Neuronal stem cell (in vitro differentiated cells): ENCODE data around the gene CLCN4.

Source experiments
- DNase-seq: peaks from one replicate; pipeline ENCODE4 v3.0.0-alpha.2; 2013; ENCODE audit warnings: low spot score
- H2AFZ ChIP-seq: one replicate; pipeline ENCODE4 v1.6.1; 2013; ENCODE audit warnings: mild to moderate bottlenecking, low read length, inconsistent platforms
- H2AK5ac ChIP-seq: 2 replicates; pipeline ENCODE4 v1.6.1; 2013; ENCODE audit warnings: low read depth, mild to moderate bottlenecking, inconsistent platforms, low read length, moderate library complexity, mixed read lengths
- H2BK120ac ChIP-seq: 2 replicates; pipeline ENCODE4 v1.6.1; 2013; ENCODE audit warnings: low read depth, mild to moderate bottlenecking, inconsistent platforms, low read length, moderate library complexity, mixed read lengths
- H2BK12ac ChIP-seq: one replicate; pipeline ENCODE4 v1.6.1; 2013; ENCODE audit warnings: low read length, inconsistent platforms
- H2BK15ac ChIP-seq: 2 replicates; pipeline ENCODE4 v1.6.1; 2013; ENCODE audit warnings: mild to moderate bottlenecking, low read length, inconsistent platforms, mixed read lengths
- H2BK5ac ChIP-seq: one replicate; pipeline ENCODE4 v1.6.1; 2013; ENCODE audit warnings: inconsistent platforms, mild to moderate bottlenecking, low read length, moderate library complexity
- H3K14ac ChIP-seq: one replicate; pipeline ENCODE4 v1.6.1; 2013; ENCODE audit warnings: low read length, inconsistent platforms
- H3K18ac ChIP-seq: 2 replicates; pipeline ENCODE4 v1.6.1; 2013; ENCODE audit warnings: low read length, inconsistent platforms
- H3K23ac ChIP-seq: 2 replicates; pipeline ENCODE4 v1.6.1; 2013; ENCODE audit warnings: low read depth, mild to moderate bottlenecking, mixed read lengths, low read length, inconsistent platforms; ENCODE audit not compliant: poor library complexity
- H3K27ac ChIP-seq: replicated peaks from 3 replicates; pipeline ENCODE4 v1.5.1; 2013; ENCODE audit warnings: low read length, inconsistent platforms
- H3K27me3 ChIP-seq, 3 experiments: 2 replicates each; pipeline ENCODE4 v1.6.1; 2013; ENCODE audit warnings: low read length in 3 of 3, mild to moderate bottlenecking in 2 of 3, inconsistent platforms in 1 of 3, low read depth in 1 of 3, mixed read lengths in 1 of 3, moderate library complexity in 1 of 3; ENCODE audit not compliant: control insufficient read depth in 3 of 3, insufficient read depth in 3 of 3
- H3K36me3 ChIP-seq, 2 donors: replicated peaks in 1 of 2; 2 replicates each; pipeline ENCODE4 v1.6.1; 2013; ENCODE audit warnings: low read length in 2 of 2; ENCODE audit not compliant: control insufficient read depth in 2 of 2, insufficient read depth in 2 of 2
- H3K4ac ChIP-seq: 2 replicates; pipeline ENCODE4 v1.6.1; 2013; ENCODE audit warnings: inconsistent platforms, mild to moderate bottlenecking, low read length, moderate library complexity
- H3K4me1 ChIP-seq, 2 donors: 1 replicate in 1 of 2; 2 replicates in 1 of 2; pipeline ENCODE4 v1.6.1; 2013; ENCODE audit warnings: low read length in 2 of 2, low read depth in 1 of 2; ENCODE audit not compliant: control insufficient read depth in 2 of 2, insufficient read depth in 1 of 2
- H3K4me2 ChIP-seq: one replicate; pipeline ENCODE4 v1.6.1; 2013; ENCODE audit warnings: mild to moderate bottlenecking, low read length, inconsistent platforms; ENCODE audit not compliant: insufficient read depth, poor library complexity, severe bottlenecking
- H3K4me3 ChIP-seq, 2 donors: 2 replicates each; pipeline ENCODE4 v1.5.1; 2013; ENCODE audit warnings: low read length in 2 of 2, mild to moderate bottlenecking in 2 of 2, inconsistent platforms in 1 of 2, moderate library complexity in 1 of 2
- H3K79me1 ChIP-seq: one replicate; pipeline ENCODE4 v1.6.1; 2013; ENCODE audit warnings: low read depth, mild to moderate bottlenecking, inconsistent platforms, low read length, moderate library complexity
- H3K9ac ChIP-seq: one replicate; pipeline ENCODE4 v1.6.1; 2013; ENCODE audit warnings: mild to moderate bottlenecking, low read depth, low read length, inconsistent platforms; ENCODE audit not compliant: poor library complexity
- H3K9me3 ChIP-seq, 2 donors: replicated peaks in 1 of 2; 2 replicates each; pipeline versions ENCODE3 to v1.6.1; 2013; ENCODE audit warnings: low read length in 2 of 2, mild to moderate bottlenecking in 2 of 2, inconsistent platforms in 1 of 2, low read depth in 1 of 2, mixed read lengths in 1 of 2, moderate library complexity in 1 of 2; ENCODE audit not compliant: control insufficient read depth in 2 of 2, insufficient read depth in 1 of 2
- H4K8ac ChIP-seq: one replicate; pipeline ENCODE4 v1.6.1; 2013; ENCODE audit warnings: low read depth, mild to moderate bottlenecking, inconsistent platforms, low read length, moderate library complexity
- H4K91ac ChIP-seq: one replicate; pipeline ENCODE4 v1.6.1; 2013; ENCODE audit warnings: low read length, low read depth, mild to moderate bottlenecking, inconsistent platforms; ENCODE audit not compliant: poor library complexity
- WGBS, 2 donors: extraction: QIAGEN DNeasy Blood & Tissue Kit; methylation state at CpG; one replicate each; pipeline ENCODE4 v1.1.7; 2013; ENCODE audit warnings: missing lambda C conversion rate in 2 of 2, mixed read lengths in 1 of 2; ENCODE audit not compliant: insufficient read length in 2 of 2, insufficient replicate concordance in 1 of 2; ENCODE audit errors: extremely low coverage in 2 of 2; 5-methylcytosine and 5-hydroxymethylcytosine counted together

CLCN4 gene

GRCh38 chrX:10134921-10135320, 21.9 kb upstream of the CLCN4 start:
- no peaks in the 10 kb centered on the region for H3K27me3 ChIP-seq
- no peak overlapping the region for H3K4me2 ChIP-seq
- no peak overlapping the region for H4K8ac ChIP-seq
- WGBS, 2 donors = no CpG with 5 or more reads among the region's 7 CpGs
- H2BK5ac ChIP-seq = no peak overlapping the region
- H3K23ac ChIP-seq = no peak overlapping the region
- H3K18ac ChIP-seq = no peak overlapping the region
- H2AK5ac ChIP-seq = no peak overlapping the region
- H3K9me3 ChIP-seq = peaks cover 0 to 25% of the 10 kb centered on the region in 2 donors
- no peak overlapping the region for H2BK15ac ChIP-seq
- H2AFZ ChIP-seq = no peak overlapping the region
- H3K4me1 ChIP-seq = peaks cover 2 to 3% of the 10 kb centered on the region in 2 donors
- no peak overlapping the region for H3K27ac ChIP-seq
- no peak overlapping the region for H3K4me3 ChIP-seq
- H3K14ac ChIP-seq = no peak overlapping the region
- no peak for DNase-seq
- H2BK12ac ChIP-seq = no peak overlapping the region
- peaks cover 9 to 58% of the 10 kb centered on the region in 2 donors for H3K36me3 ChIP-seq
- H3K4ac ChIP-seq = no peak overlapping the region
- H2BK120ac ChIP-seq = no peak overlapping the region
- H4K91ac ChIP-seq = no peak overlapping the region
- no peaks in the 10 kb centered on the region for H3K79me1 ChIP-seq
- H3K9ac ChIP-seq = no peak overlapping the region

- Histone ChIP-seq H2AFZ (no peak overlapping the region), H3K27me3 (no peaks in the 10 kb centered on the region), H3K4me3 (no peak overlapping the region), H3K23ac (no peak overlapping the region), H4K91ac (no peak overlapping the region), H3K4me2 (no peak overlapping the region), H3K27ac (no peak overlapping the region), H2BK15ac (no peak overlapping the region), H2BK120ac (no peak overlapping the region), H3K14ac (no peak overlapping the region), H4K8ac (no peak overlapping the region), H3K79me1 (no peaks in the 10 kb centered on the region), H2AK5ac (no peak overlapping the region), H3K4me1 (peaks cover 2 to 3% of the 10 kb centered on the region in 2 donors), H3K36me3 (peaks cover 8 to 57% of the 10 kb centered on the region in 2 donors), H3K9me3 (peaks cover 0 to 19% of the 10 kb centered on the region in 2 donors), H3K4ac (no peak overlapping the region), H3K18ac (no peak overlapping the region), H3K9ac (no peak overlapping the region), H2BK5ac (no peak overlapping the region), H2BK12ac (no peak overlapping the region)
- no peak for DNase-seq
- no CpG with 5 or more reads among the region's 28 CpGs for WGBS, 2 donors
Observed at GRCh38 chrX:10135561-10136399, 21.0 kb upstream of the CLCN4 start.

GRCh38 chrX:10138726-10139125, 18.0 kb upstream of the CLCN4 start:
- WGBS, 2 donors = no CpG with 5 or more reads among the region's 22 CpGs

GRCh38 chrX:10140264-10140663, 16.5 kb upstream of the CLCN4 start:
- no peaks in the 10 kb centered on the region for H3K27me3 ChIP-seq
- H3K9me3 ChIP-seq = no peaks in the 10 kb centered on the region
- peaks cover 11 to 58% of the 10 kb centered on the region in 2 donors for H3K36me3 ChIP-seq
- H3K4me2 ChIP-seq = no peak overlapping the region
- H3K14ac ChIP-seq = no peak overlapping the region
- no peak overlapping the region for H3K18ac ChIP-seq
- no peak overlapping the region for H3K4ac ChIP-seq
- no peak overlapping the region for H3K23ac ChIP-seq
- no peaks in the 10 kb centered on the region for H3K79me1 ChIP-seq
- no peak overlapping the region for H2AFZ ChIP-seq
- H3K4me3 ChIP-seq = no peak overlapping the region
- no peak overlapping the region for H3K27ac ChIP-seq
- WGBS, 2 donors = no CpG with 5 or more reads among the region's 7 CpGs
- no peak overlapping the region for H3K9ac ChIP-seq
- no peak overlapping the region for H4K91ac ChIP-seq
- no peak overlapping the region for H4K8ac ChIP-seq
- no peak for DNase-seq
- H2AK5ac ChIP-seq = no peak overlapping the region
- H2BK5ac ChIP-seq = no peak overlapping the region
- no peak overlapping the region for H2BK15ac ChIP-seq
- H3K4me1 ChIP-seq = no peaks in the 10 kb centered on the region
- no peak overlapping the region for H2BK120ac ChIP-seq
- no peak overlapping the region for H2BK12ac ChIP-seq

More at GRCh38 chrX:10138726-10139125, 18.0 kb upstream of the CLCN4 start:
- Histone ChIP-seq H3K23ac (no peak overlapping the region), H2AFZ (no peak overlapping the region), H3K4ac (no peak overlapping the region), H3K27ac (no peak overlapping the region), H3K4me2 (no peak overlapping the region), H3K4me3 (no peak overlapping the region), H2BK12ac (no peak overlapping the region), H2BK15ac (no peak overlapping the region), H4K8ac (no peak overlapping the region), H3K9me3 (peaks cover 0 to 3% of the 10 kb centered on the region in 2 donors), H3K79me1 (no peaks in the 10 kb centered on the region), H3K4me1 (no peaks in the 10 kb centered on the region), H3K18ac (no peak overlapping the region), H3K14ac (no peak overlapping the region), H4K91ac (no peak overlapping the region), H3K27me3 (no peaks in the 10 kb centered on the region), H2AK5ac (no peak overlapping the region), H2BK5ac (no peak overlapping the region), H3K9ac (no peak overlapping the region), H3K36me3 (peaks cover 13 to 73% of the 10 kb centered on the region in 2 donors), H2BK120ac (no peak overlapping the region)
- no peak for DNase-seq
